ENCODE data around the gene RABEP1. TPM values are rescaled to one million over a fixed set of nuclear protein-coding genes. Genes with fewer than 3 reads are reported as not detected.

Gene RABEP1
- total RNA-seq, 1 experiment from 2014 or later = 46.9 TPM

- DNase-seq = no peak
- peaks cover 7% of the 10 kb centered on the region for H3K36me3 ChIP-seq
- no peaks in the 10 kb centered on the region for H3K9me3 ChIP-seq
- H3K27me3 ChIP-seq = no peaks in the 10 kb centered on the region
- no peak overlapping the region for H3K4me3 ChIP-seq
Measured at GRCh38 chr17:5329784-5330557, 47.9 kb downstream of the RABEP1 start.

- Histone ChIP-seq H3K4me3 (no peak overlapping the region), H3K9me3 (no peaks in the 10 kb centered on the region), H3K27me3 (no peaks in the 10 kb centered on the region), H3K36me3 (peaks cover 15% of the 10 kb centered on the region)
- DNase-seq = no peak
Measured at GRCh38 chr17:5330981-5331380, 48.9 kb downstream of the RABEP1 start.

- Histone ChIP-seq H3K36me3 (peaks cover 18% of the 10 kb centered on the region), H3K4me3 (no peak overlapping the region), H3K9me3 (no peaks in the 10 kb centered on the region), H3K27me3 (no peaks in the 10 kb centered on the region)
- no peak for DNase-seq
Measured at GRCh38 chr17:5331506-5331905, 49.4 kb downstream of the RABEP1 start.

- Histone ChIP-seq H3K4me3 (no peak overlapping the region), H3K36me3 (peaks cover 8% of the 10 kb centered on the region), H3K27me3 (no peaks in the 10 kb centered on the region), H3K9me3 (no peaks in the 10 kb centered on the region)
- DNase-seq = no peak
Measured at GRCh38 chr17:5344914-5345313, 62.8 kb downstream of the RABEP1 start.

GRCh38 chr17:5352681-5353289 lies 70.7 kb downstream of the RABEP1 start:
- H3K27me3 ChIP-seq = no peaks in the 10 kb centered on the region
- no peak for DNase-seq

GRCh38 chr17:5354310-5354709 lies 72.2 kb downstream of the RABEP1 start:
- no peak for DNase-seq
- Histone ChIP-seq H3K9me3 (no peaks in the 10 kb centered on the region), H3K36me3 (peaks cover 10% of the 10 kb centered on the region), H3K27me3 (no peaks in the 10 kb centered on the region), H3K4me3 (no peak overlapping the region)

More at GRCh38 chr17:5352681-5353289, 70.7 kb downstream of the RABEP1 start:
- Histone ChIP-seq H3K9me3 (no peaks in the 10 kb centered on the region), H3K4me3 (no peak overlapping the region), H3K36me3 (peaks cover 12% of the 10 kb centered on the region)

- Histone ChIP-seq H3K27me3 (no peaks in the 10 kb centered on the region), H3K9me3 (no peaks in the 10 kb centered on the region), H3K4me3 (no peak overlapping the region), H3K36me3 (peaks cover 14% of the 10 kb centered on the region)
- no peak for DNase-seq
Measured at GRCh38 chr17:5354886-5355415, 72.9 kb downstream of the RABEP1 start.

- DNase-seq = no peak
Measured at GRCh38 chr17:5355421-5356129, 73.5 kb downstream of the RABEP1 start.

GRCh38 chr17:5361426-5361825 lies 79.3 kb downstream of the RABEP1 start:
- H3K27me3 ChIP-seq = no peaks in the 10 kb centered on the region
- peaks cover 13% of the 10 kb centered on the region for H3K36me3 ChIP-seq
- H3K4me3 ChIP-seq = no peak overlapping the region
- no peaks in the 10 kb centered on the region for H3K9me3 ChIP-seq
- DNase-seq = no peak

More at GRCh38 chr17:5355421-5356129, 73.5 kb downstream of the RABEP1 start:
- Histone ChIP-seq H3K4me3 (no peak overlapping the region), H3K27me3 (no peaks in the 10 kb centered on the region), H3K9me3 (no peaks in the 10 kb centered on the region), H3K36me3 (peaks cover 11% of the 10 kb centered on the region)

- peaks cover 13% of the 10 kb centered on the region for H3K36me3 ChIP-seq
- H3K4me3 ChIP-seq = no peak overlapping the region
- DNase-seq = no peak
- no peaks in the 10 kb centered on the region for H3K27me3 ChIP-seq
- no peaks in the 10 kb centered on the region for H3K9me3 ChIP-seq
Measured at GRCh38 chr17:5362162-5362811, 80.2 kb downstream of the RABEP1 start.

- Histone ChIP-seq H3K4me3 (no peak overlapping the region), H3K9me3 (no peaks in the 10 kb centered on the region), H3K27me3 (no peaks in the 10 kb centered on the region), H3K36me3 (peaks cover 22% of the 10 kb centered on the region)
- DNase-seq = no peak
Measured at GRCh38 chr17:5364156-5364555, 82.1 kb downstream of the RABEP1 start.

GRCh38 chr17:5364696-5365095 lies 82.6 kb downstream of the RABEP1 start:
- Histone ChIP-seq H3K27me3 (no peaks in the 10 kb centered on the region), H3K9me3 (no peaks in the 10 kb centered on the region), H3K36me3 (peaks cover 18% of the 10 kb centered on the region), H3K4me3 (no peak overlapping the region)
- DNase-seq = no peak

GRCh38 chr17:5365831-5366230 lies 83.7 kb downstream of the RABEP1 start:
- no peaks in the 10 kb centered on the region for H3K27me3 ChIP-seq
- no peaks in the 10 kb centered on the region for H3K9me3 ChIP-seq
- H3K4me3 ChIP-seq = no peak overlapping the region
- no peak for DNase-seq
- peaks cover 24% of the 10 kb centered on the region for H3K36me3 ChIP-seq

- Histone ChIP-seq H3K36me3 (peaks cover 19% of the 10 kb centered on the region), H3K9me3 (no peaks in the 10 kb centered on the region), H3K4me3 (no peak overlapping the region), H3K27me3 (no peaks in the 10 kb centered on the region)
- DNase-seq = no peak
Measured at GRCh38 chr17:5370411-5370810, 88.3 kb downstream of the RABEP1 start.

GRCh38 chr17:5373112-5373511 lies 91.0 kb downstream of the RABEP1 start:
- H3K27me3 ChIP-seq = no peaks in the 10 kb centered on the region
- no peaks in the 10 kb centered on the region for H3K9me3 ChIP-seq
- no peak overlapping the region for H3K4me3 ChIP-seq
- H3K36me3 ChIP-seq = peaks cover 21% of the 10 kb centered on the region
- no peak for DNase-seq

GRCh38 chr17:5378566-5379207 lies 96.6 kb downstream of the RABEP1 start:
- Histone ChIP-seq H3K4me3 (no peak overlapping the region), H3K27me3 (no peaks in the 10 kb centered on the region), H3K36me3 (peaks cover 30% of the 10 kb centered on the region), H3K9me3 (no peaks in the 10 kb centered on the region)
- DNase-seq = no peak

Measured in MG63 (cell line).